Left lung (tissue), 10 donors: ENCODE measurements around the gene VGLL4. TPM values are rescaled to one million over a fixed set of nuclear protein-coding genes. Genes with fewer than 3 reads are reported as not detected.
A peak's percentile ranks its signal among the peaks of the same experiment; 100 is the strongest.

ENCODE experiments used
- ATAC-seq: fragments of 200-7000 bp; cut with Tn5 transposase; one replicate; pipeline ENCODE4 v1.9.1; 2020; ENCODE audit warnings: moderate library complexity
- DNase-seq, 4 donors: peaks; one replicate each; pipeline ENCODE4 v3.0.0-alpha.2; 2013 to 2020
- H3K27ac ChIP-seq, 2 donors: fragments of 200-600 bp; sonication (generic) in 1 of 2; one replicate each; pipeline versions ENCODE4 v1.5.0 to v1.8.0; 2020 to 2021
- H3K27me3 ChIP-seq, 2 donors: fragments of 200-600 bp; sonication (generic) in 1 of 2; one replicate each; pipeline versions ENCODE4 v1.5.0 to v1.8.0; 2020 to 2021
- H3K36me3 ChIP-seq, 2 donors: fragments of 200-600 bp; sonication (generic) in 1 of 2; one replicate each; pipeline versions ENCODE4 v1.5.0 to v1.8.0; 2020 to 2021
- H3K4me1 ChIP-seq, 2 donors: fragments of 200-600 bp; one replicate each; pipeline ENCODE4 v1.8.0; 2021
- H3K4me3 ChIP-seq, 2 donors: fragments of 200-600 bp; sonication (generic) in 1 of 2; one replicate each; pipeline versions ENCODE4 v1.5.0 to v1.8.0; 2020 to 2021; ENCODE audit warnings: mild to moderate bottlenecking in 1 of 2
- H3K9me3 ChIP-seq, 2 donors: fragments of 200-600 bp; sonication (generic) in 1 of 2; one replicate each; pipeline versions ENCODE4 v1.5.0 to v1.8.0; 2020 to 2021
- intact Hi-C, 2 donors: fragments of 100-400 bp; cut with DNase I; formaldehyde crosslinking; loops; one replicate each; pipeline versions ENCODE4 v1.11.2 to v1.14.2; 2022
- polyA plus RNA-seq, 6 donors: library from polyadenylated mRNA; unstranded; fragments of 120-200 nt; gene quantifications; one replicate each; pipeline ENCODE4 v1.2.1, GENCODE V29; 2013; ENCODE audit not compliant: insufficient read length in 6 of 6
- total RNA-seq, 2 donors: library from RNA; stranded (reverse); fragmentation: NEBNext Ultra II Directional; extraction: Animal tissue kit (Norgen Biotek cat#: 25700); gene quantifications; one replicate each; pipeline ENCODE4 v1.2.1, GENCODE V29; 2021
- TF ChIP-seq, protein P1 (sequence below), 2 donors: fragments of 200-600 bp; sonication (generic) in 1 of 2; IDR thresholded peaks; one replicate each; pipeline versions ENCODE4 v1.5.0 to v1.8.0; 2021; ENCODE audit warnings: antibody characterized with exemption in 2 of 2
- donor health status: DM: no; HTN: yes; CAD: no.
- donor health status: DM: no; HTN: no; CAD: no.

VGLL4 gene
- total and polyA plus RNA-seq, 8 donors = 40.2 to 115 (median 106) TPM

DNA sequence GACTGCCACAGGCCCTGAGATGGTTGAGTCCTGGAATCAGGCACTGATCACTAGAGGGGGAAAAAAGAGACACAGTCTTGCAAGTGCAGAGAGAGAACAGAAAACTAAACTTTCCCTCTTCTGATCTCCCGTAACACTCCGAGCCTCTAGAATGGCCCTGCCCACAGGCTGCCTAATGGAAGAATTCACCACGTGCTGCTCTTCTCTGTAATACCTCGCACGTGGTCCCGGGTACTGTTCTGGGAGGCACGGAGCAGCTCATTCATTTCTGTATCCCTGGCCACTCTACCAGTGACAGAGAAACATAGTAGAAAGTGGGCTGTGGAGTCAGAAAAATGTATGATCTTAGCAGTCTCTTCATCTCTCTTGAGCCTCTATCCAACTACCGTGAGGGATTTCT, 30.4 kb downstream of the VGLL4 start:
- TF ChIP-seq, protein P1, sequence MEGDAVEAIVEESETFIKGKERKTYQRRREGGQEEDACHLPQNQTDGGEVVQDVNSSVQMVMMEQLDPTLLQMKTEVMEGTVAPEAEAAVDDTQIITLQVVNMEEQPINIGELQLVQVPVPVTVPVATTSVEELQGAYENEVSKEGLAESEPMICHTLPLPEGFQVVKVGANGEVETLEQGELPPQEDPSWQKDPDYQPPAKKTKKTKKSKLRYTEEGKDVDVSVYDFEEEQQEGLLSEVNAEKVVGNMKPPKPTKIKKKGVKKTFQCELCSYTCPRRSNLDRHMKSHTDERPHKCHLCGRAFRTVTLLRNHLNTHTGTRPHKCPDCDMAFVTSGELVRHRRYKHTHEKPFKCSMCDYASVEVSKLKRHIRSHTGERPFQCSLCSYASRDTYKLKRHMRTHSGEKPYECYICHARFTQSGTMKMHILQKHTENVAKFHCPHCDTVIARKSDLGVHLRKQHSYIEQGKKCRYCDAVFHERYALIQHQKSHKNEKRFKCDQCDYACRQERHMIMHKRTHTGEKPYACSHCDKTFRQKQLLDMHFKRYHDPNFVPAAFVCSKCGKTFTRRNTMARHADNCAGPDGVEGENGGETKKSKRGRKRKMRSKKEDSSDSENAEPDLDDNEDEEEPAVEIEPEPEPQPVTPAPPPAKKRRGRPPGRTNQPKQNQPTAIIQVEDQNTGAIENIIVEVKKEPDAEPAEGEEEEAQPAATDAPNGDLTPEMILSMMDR (IDR thresholded peaks at IDR 0.05) = no peak
- H3K36me3 ChIP-seq = no peaks in the 10 kb centered on the region
- no peaks in the 10 kb centered on the region for H3K9me3 ChIP-seq
- ATAC-seq (peak; percentile 16), DNase-seq (no peak)
- H3K27ac ChIP-seq = no peak overlapping the region
- intact Hi-C loops = no loop called here
- no peaks in the 10 kb centered on the region for H3K27me3 ChIP-seq
- H3K4me3 ChIP-seq = no peak overlapping the region
- H3K4me1 ChIP-seq = peaks cover 14 to 39% of the 10 kb centered on the region in 2 donors

DNA sequence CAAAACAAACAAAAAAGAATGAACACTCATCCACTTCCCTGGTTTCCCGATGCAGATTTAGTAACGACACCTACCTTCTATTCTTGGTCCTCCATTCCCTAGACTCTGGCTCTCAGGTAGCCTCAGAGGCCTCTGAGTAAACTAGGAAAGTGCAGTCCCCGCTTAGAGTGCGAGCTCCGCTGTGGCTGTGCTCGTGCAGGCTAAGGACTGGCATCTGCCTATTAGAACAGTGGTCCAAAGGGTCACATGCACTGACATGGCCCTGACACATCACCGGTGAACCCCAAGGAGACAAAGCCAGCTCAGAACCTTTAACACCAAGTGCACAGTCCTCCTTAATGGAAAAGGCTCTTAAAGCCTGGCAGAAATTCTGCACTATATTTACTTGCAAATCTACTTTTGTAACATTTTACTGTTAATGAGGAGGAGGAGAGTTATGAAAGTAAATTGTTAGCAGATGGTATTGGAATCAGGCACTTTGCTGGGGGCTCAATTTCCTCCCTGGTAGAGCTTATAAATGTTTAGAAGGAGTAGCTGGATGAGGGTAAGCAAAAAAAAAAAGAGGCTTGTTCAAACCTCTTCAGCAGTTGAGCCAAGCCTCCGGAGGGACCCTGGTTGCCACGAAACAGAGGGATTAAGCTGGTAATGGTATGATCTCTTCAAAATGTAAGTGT, 31.1 kb downstream of the VGLL4 start:
- no peaks in the 10 kb centered on the region for H3K36me3 ChIP-seq
- H3K4me1 ChIP-seq = peaks cover 14 to 45% of the 10 kb centered on the region in 2 donors
- no peaks in the 10 kb centered on the region for H3K27me3 ChIP-seq
- TF ChIP-seq, protein P1 (IDR thresholded peaks at IDR 0.05) = no peak
- no peak overlapping the region for H3K27ac ChIP-seq
- no peak overlapping the region for H3K4me3 ChIP-seq
- DNase-seq (no peak), ATAC-seq (no peak)
- intact Hi-C loops = no loop called here
- H3K9me3 ChIP-seq = no peaks in the 10 kb centered on the region

DNA sequence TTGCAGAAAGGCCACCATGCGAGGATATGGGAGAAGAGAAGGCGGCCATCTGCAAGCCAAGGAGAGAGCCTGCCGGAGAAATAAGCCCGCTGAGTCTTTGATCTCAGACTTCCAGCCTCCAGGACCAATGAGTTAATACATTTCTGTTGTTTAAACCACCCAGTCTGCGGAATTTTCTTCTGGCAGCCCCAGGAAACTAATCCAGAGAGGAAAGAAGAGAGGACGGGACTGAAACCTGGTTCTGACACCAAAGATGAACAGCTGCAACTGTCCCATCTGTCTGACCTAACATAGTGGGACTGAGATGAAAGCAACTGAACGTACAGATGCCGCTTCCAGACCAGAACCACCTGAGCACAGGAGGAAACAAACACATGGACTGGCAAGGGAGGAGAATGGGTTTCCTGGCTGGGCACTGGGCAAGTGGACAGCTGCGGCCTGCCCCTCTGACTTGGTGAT, 32.3 kb downstream of the VGLL4 start:
- TF ChIP-seq, protein P1 (IDR thresholded peaks at IDR 0.05) = no peak
- Histone ChIP-seq H3K9me3 (no peaks in the 10 kb centered on the region), H3K27me3 (no peaks in the 10 kb centered on the region), H3K4me1 (peaks cover 14 to 44% of the 10 kb centered on the region in 2 donors), H3K36me3 (no peaks in the 10 kb centered on the region), H3K27ac (no peak overlapping the region), H3K4me3 (no peak overlapping the region)
- intact Hi-C loops = no loop called here
- ATAC-seq (no peak), DNase-seq (no peak)

DNA sequence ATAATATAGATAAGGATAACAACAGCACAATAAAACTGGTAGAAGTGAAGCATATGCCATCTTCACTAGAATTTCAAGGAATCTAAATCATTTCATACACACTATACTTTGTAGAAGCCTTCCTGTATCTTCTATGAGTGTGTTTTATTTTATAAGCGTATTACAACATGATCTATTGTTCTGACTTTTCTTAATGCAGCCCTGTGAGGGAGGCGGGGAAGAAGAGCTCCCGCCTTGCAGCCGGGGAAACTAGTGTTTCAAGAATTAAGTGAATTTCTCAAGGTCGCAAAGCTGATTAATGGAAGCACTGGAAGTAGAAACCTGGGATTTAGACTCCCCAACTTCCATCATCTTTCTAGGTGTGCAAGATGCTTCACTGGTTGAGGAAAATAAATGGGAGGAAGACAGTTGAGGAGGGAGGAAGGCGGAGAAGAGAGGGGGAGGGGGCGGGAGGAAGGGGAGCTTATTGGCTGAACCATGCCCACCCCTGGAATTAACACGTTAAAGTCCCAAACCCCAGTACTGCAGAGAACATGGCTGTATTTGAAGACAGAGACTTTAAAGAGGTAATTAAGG, 32.9 kb downstream of the VGLL4 start:
- peak overlapping the region in 1 of 2 donors; percentile 10 for H3K27ac ChIP-seq
- no peak overlapping the region for H3K4me3 ChIP-seq
- TF ChIP-seq, protein P1 (IDR thresholded peaks at IDR 0.05) = no peak
- ATAC-seq (no peak), DNase-seq (no peak)
- H3K27me3 ChIP-seq = no peaks in the 10 kb centered on the region
- no peaks in the 10 kb centered on the region for H3K36me3 ChIP-seq
- intact Hi-C loops = no loop called here
- no peaks in the 10 kb centered on the region for H3K9me3 ChIP-seq
- peaks cover 14 to 38% of the 10 kb centered on the region in 2 donors for H3K4me1 ChIP-seq

DNA sequence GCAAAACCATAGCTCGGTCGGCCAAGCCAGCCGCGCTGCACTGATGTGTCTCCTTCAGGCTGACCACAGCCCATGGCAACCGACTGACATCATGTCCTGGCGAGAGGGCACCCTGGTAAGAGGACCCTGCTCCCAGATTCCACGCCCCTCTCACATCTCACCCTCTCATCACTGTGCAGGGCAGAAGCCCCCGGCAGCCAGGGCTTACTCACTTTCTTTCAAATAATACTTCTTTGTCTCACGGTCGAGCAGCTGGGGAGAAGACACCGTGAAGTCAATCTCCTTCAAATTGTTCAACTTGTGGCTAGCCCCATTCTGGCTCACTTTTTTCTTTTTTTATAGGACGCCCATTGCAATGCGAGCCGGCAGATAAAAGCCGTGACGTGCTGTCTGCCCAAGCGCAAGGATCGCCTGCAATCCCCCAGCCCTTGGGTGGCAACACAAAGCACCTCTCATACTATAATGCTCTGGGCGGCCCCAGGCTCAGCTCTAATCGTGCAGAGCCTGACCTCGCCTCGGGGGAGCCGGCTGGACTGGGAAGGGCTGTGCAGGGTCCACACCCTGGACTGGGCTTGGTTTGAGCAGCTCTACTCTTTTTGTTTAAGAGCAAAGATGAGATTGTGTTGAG, 33.6 kb downstream of the VGLL4 start:
- no peak for ATAC-seq
- DNase-seq = no peak
- Histone ChIP-seq H3K4me1 (peaks cover 14 to 36% of the 10 kb centered on the region in 2 donors), H3K9me3 (no peaks in the 10 kb centered on the region), H3K4me3 (no peak overlapping the region), H3K27ac (peak overlapping the region in 1 of 2 donors; percentile 10), H3K36me3 (no peaks in the 10 kb centered on the region), H3K27me3 (no peaks in the 10 kb centered on the region)
- TF ChIP-seq, protein P1 (IDR thresholded peaks at IDR 0.05) = no peak
- intact Hi-C loops = no loop called here
